GM23248 (cell line): ENCODE measurements around the gene C12orf76.
"Not testable (repeated sequence)": the region's sequence is repeated elsewhere in the genome, so short reads cannot be mapped to it uniquely, and the experiment has no call there.

Experiments used
- EZH2 ChIP-seq: fragments of 200-600 bp; sonication (generic); IDR thresholded peaks from 2 replicates; pipeline ENCODE4 v1.6.1; 2018; ENCODE audit warnings: antibody characterized with exemption, mild to moderate bottlenecking; ENCODE audit not compliant: insufficient read depth, poor library complexity, severe bottlenecking
- EZH2phosphoT487 ChIP-seq: fragments of 200-600 bp; sonication (generic); IDR thresholded peaks from 2 replicates; pipeline ENCODE4 v1.6.1; 2018; ENCODE audit warnings: antibody characterized with exemption, moderate library complexity, mild to moderate bottlenecking, low read depth; ENCODE audit not compliant: insufficient read depth

DNA sequence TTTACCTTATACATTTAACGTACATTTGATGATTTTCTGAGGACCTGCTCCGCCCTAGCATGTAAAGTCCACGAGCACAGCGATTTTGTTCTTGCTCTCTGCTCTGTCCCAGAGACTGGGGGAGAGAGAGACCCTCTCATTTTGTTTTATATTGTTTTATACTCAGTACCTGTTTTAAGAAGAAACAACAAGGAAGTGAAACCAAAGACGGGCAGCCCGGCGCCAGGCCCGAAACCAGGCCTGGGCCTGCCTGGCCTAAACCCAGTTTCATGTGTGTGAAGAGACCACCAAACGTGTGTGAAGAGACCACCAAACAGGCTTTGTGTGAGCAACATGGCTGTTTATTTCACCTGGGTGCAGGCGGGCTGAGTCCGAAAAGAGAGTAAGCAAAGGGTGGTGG lies 712 bp upstream of the C12orf76 start:
- TF ChIP-seq EZH2, EZH2phosphoT487: not testable (repeated sequence)
